Measurements from ENCODE around the gene LRRC55.
"Not testable (repeated sequence)": the region's sequence is repeated elsewhere in the genome, so short reads cannot be mapped to it uniquely, and the experiment has no call there.

LRRC55 gene

DNA sequence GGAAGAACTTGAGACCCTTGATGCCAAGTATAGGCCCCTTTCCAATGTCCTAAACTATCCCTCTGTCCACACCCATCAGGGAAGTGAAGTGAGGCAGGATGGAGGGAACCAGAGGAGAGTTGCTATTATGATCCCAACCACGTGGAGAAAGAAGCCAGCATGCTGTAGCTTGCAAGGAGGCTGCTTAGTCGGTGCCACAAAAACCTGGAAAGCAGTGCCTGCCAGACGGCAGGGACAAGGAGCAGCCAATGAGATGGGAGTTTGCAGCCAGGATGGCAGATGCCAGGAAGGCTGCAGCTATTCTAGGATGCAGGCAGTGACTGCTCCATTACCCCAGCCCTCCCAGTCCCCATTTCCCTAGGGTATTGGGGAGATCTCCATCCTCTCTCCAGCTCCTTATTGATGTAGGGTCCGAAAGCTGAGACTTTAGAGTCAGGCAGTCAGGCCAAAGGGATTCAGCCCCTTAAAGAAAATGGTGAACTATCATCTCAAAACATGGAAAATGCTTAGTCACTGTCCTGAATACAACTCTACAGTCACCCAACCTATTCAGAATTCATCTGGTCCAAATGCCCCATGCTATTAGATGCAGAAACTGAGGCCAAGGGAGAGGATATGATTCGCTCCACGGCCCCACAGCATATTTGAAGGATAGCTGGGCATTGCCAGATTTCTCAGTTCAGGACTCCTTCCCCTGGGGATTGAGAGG is 18.4 kb upstream of the LRRC55 start:
- Histone ChIP-seq H3K9me3 (ENCODE audit: severe bottlenecking) (no peaks in the 10 kb centered on the region), H3K4me3 (ENCODE audit: low read depth, low read length) (no peak overlapping the region), H3K27me3 (ENCODE audit: insufficient read depth, low read depth, severe bottlenecking) (no peaks in the 10 kb centered on the region), H3K36me3 (no peaks in the 10 kb centered on the region), H3K27ac (no peak overlapping the region)
- no peak for TF ChIP-seq CTCF (IDR thresholded peaks at IDR 0.05; ENCODE audit: low read depth, low read length)
- no peak for DNase-seq

- H3K27ac ChIP-seq, result no peak overlapping the region
- no peak for TF ChIP-seq CTCF (IDR thresholded peaks at IDR 0.05; ENCODE audit: low read depth, low read length)
- no peak for DNase-seq
- H3K4me3 ChIP-seq (ENCODE audit: low read depth, low read length), result no peak overlapping the region
- H3K36me3 ChIP-seq, result no peaks in the 10 kb centered on the region
- H3K27me3 ChIP-seq (ENCODE audit: insufficient read depth, low read depth, severe bottlenecking), result no peaks in the 10 kb centered on the region
- no peaks in the 10 kb centered on the region for H3K9me3 ChIP-seq (ENCODE audit: severe bottlenecking)
Observed at GRCh38 chr11:57164317-57164716, 17.4 kb upstream of the LRRC55 start.

GRCh38 chr11:57167125-57167846 is 14.5 kb upstream of the LRRC55 start:
- Histone ChIP-seq H3K4me3 (ENCODE audit: low read depth, low read length) (no peak overlapping the region), H3K9me3 (ENCODE audit: severe bottlenecking) (peaks cover 6% of the 10 kb centered on the region), H3K27me3 (ENCODE audit: insufficient read depth, low read depth, severe bottlenecking) (no peaks in the 10 kb centered on the region), H3K36me3 (no peaks in the 10 kb centered on the region), H3K27ac (no peak overlapping the region)
- TF ChIP-seq CTCF (IDR thresholded peaks at IDR 0.05; ENCODE audit: low read depth, low read length), result no peak
- DNase-seq, result no peak

DNA sequence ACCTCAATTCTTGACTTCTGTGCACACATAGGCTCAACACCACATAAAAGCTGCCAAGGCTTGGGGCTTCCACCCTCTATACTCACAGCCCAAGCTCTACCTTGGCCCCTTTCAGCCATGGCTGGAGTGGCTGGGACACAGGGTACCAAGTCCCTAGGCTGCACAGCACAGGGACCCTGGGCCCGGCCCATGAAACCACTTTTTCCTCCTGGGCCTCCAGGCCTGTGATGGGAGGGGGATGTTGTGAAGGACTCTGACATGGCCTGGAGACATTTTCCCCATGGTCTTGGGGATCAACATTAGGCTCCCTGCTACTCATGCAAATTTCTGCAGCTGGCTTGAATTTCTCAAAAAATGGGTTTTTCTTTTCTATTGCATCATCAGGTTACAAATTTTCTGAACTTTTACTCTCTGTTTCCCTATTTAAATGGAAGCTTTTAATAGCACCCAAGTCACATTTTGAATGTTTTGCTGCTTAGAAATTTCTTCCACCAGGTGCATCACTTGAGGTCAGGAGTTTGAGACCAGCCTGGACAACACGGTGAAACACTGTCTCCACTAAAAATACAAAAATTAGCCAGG is 11.9 kb upstream of the LRRC55 start:
- DNase-seq; H3K4me3 ChIP-seq (ENCODE audit: low read depth, low read length); H3K36me3 ChIP-seq; H3K27me3 ChIP-seq (ENCODE audit: insufficient read depth, low read depth, severe bottlenecking); H3K27ac ChIP-seq; H3K9me3 ChIP-seq (ENCODE audit: severe bottlenecking): not testable (repeated sequence)

- H3K27me3 ChIP-seq (ENCODE audit: insufficient read depth, low read depth, severe bottlenecking), result no peaks in the 10 kb centered on the region
- H3K4me3 ChIP-seq (ENCODE audit: low read depth, low read length), result no peak overlapping the region
- TF ChIP-seq CTCF (IDR thresholded peaks at IDR 0.05; ENCODE audit: low read depth, low read length), result no peak
- no peak for DNase-seq
- no peaks in the 10 kb centered on the region for H3K36me3 ChIP-seq
- no peak overlapping the region for H3K27ac ChIP-seq
- H3K9me3 ChIP-seq (ENCODE audit: severe bottlenecking), result peaks cover 6% of the 10 kb centered on the region
Observed at GRCh38 chr11:57172031-57172430, 9.7 kb upstream of the LRRC55 start.

DNA sequence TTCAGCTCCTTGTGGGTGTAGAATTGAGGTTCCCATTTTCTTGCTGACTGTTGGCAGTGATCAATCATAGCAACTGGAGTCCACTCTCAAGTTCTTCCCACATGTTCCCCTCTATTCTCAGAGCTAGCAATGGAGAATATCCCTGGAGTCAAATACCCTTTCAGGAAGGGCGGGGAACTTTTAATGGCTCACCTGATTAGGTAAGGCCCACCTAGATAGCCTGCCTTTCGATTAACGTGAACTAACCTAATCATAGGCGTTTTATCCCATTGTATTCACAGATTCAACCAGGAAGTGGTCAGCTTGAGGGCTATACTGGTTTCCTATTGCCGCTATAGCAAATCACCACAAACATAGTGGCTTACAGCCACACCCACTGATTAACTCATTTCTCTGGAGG is 7.1 kb upstream of the LRRC55 start:
- TF ChIP-seq CTCF (IDR thresholded peaks at IDR 0.05; ENCODE audit: low read depth, low read length), result no peak
- no peak for DNase-seq
- H3K9me3 ChIP-seq (ENCODE audit: severe bottlenecking), result peaks cover 4% of the 10 kb centered on the region
- no peak overlapping the region for H3K27ac ChIP-seq
- no peak overlapping the region for H3K4me3 ChIP-seq (ENCODE audit: low read depth, low read length)
- H3K36me3 ChIP-seq, result no peaks in the 10 kb centered on the region
- H3K27me3 ChIP-seq (ENCODE audit: insufficient read depth, low read depth, severe bottlenecking), result no peaks in the 10 kb centered on the region
